Ascending aorta (tissue), 2 donors: ENCODE results near the gene GSDMA. TPM values are rescaled to one million over a fixed set of nuclear protein-coding genes. Genes with fewer than 3 reads are reported as not detected.
A peak's percentile ranks its signal among the peaks of the same experiment; 100 is the strongest.

Experiments used
- DNase-seq, 2 donors: peaks; one replicate each; pipeline ENCODE4 v3.0.0-alpha.2; 2019; ENCODE audit warnings: low spot score in 2 of 2
- H3K27ac ChIP-seq, 2 donors: fragments of 200-600 bp; sonication (generic); one replicate each; pipeline ENCODE4 v1.5.1; 2016 to 2017; ENCODE audit warnings: mild to moderate bottlenecking in 1 of 2
- H3K27me3 ChIP-seq: fragments of 200-600 bp; sonication (generic); one replicate; pipeline ENCODE4 v1.5.1; 2017
- H3K36me3 ChIP-seq, 2 donors: fragments of 200-600 bp; sonication (generic); one replicate each; pipeline ENCODE4 v1.5.1; 2016
- H3K4me1 ChIP-seq, 2 donors: fragments of 200-600 bp; sonication (generic); one replicate each; pipeline ENCODE4 v1.5.1; 2016 to 2017; ENCODE audit warnings: mild to moderate bottlenecking in 1 of 2
- H3K4me3 ChIP-seq, 2 donors: fragments of 200-600 bp; sonication (generic); one replicate each; pipeline ENCODE4 v1.5.1; 2016 to 2017; ENCODE audit warnings: mild to moderate bottlenecking in 1 of 2
- H3K9me3 ChIP-seq, 2 donors: fragments of 200-600 bp; sonication (generic); one replicate each; pipeline ENCODE4 v1.5.1; 2016
- CTCF ChIP-seq, 3 experiments: fragments of 200-600 bp in 2 of 3; fragments of 450-650 bp in 1 of 3; sonication (generic) in 2 of 3; IDR thresholded peaks; one replicate each; pipeline ENCODE4 v1.5.1; 2016 to 2019; ENCODE audit warnings: antibody characterized with exemption in 3 of 3, mild to moderate bottlenecking in 1 of 3, moderate library complexity in 1 of 3
- intact Hi-C: fragments of 100-400 bp; cut with DNase I; formaldehyde crosslinking; loops from one replicate; pipeline ENCODE4 v1.15.1; 2023
- total RNA-seq: library from RNA; depleted of rRNA; stranded (reverse); fragments of >200 nt; gene quantifications from one replicate; pipeline ENCODE4 v1.1.0, GENCODE V29; 2016

GSDMA gene
- total RNA-seq, 1 donor from 2014 or later, result not detected

GRCh38 chr17:39927929-39928857, 34.6 kb upstream of the GSDMA start:
- Histone ChIP-seq H3K27me3 (no peaks in the 10 kb centered on the region), H3K9me3 (no peaks in the 10 kb centered on the region), H3K27ac (peak overlapping the region; percentile 98 to 99), H3K4me3 (peak overlapping the region; percentile 95 to 100), H3K36me3 (peaks cover 9% of the 10 kb centered on the region in 2 donors), H3K4me1 (peaks cover 14 to 32% of the 10 kb centered on the region in 2 donors)
- no peak for TF ChIP-seq CTCF (IDR thresholded peaks at IDR 0.05)
- intact Hi-C loops, result loop anchor here (1.0 to 10.0 kb wide), 5 partner anchors 25 to 1061 kb away; partner anchors contain the start of genes PLXDC1 and PSMD3
- DNase-seq, result peak in 1 of 2 donors; percentile 85

GRCh38 chr17:39928858-39929645, 33.8 kb upstream of the GSDMA start:
- intact Hi-C loops, result loop anchor here (1.0 to 10.0 kb wide), 4 partner anchors 182 to 1062 kb away; partner anchors contain the start of gene PLXDC1
- peaks cover 14 to 36% of the 10 kb centered on the region in 2 donors for H3K4me1 ChIP-seq
- no peak for TF ChIP-seq CTCF (IDR thresholded peaks at IDR 0.05)

GRCh38 chr17:39929646-39930407, 33.0 kb upstream of the GSDMA start:
- Histone ChIP-seq H3K36me3 (no peaks in the 10 kb centered on the region), H3K9me3 (no peaks in the 10 kb centered on the region), H3K4me3 (peak overlapping the region in 1 of 2 donors; percentile 27), H3K27ac (peak overlapping the region; percentile 98 to 99), H3K4me1 (peaks cover 14 to 37% of the 10 kb centered on the region in 2 donors), H3K27me3 (no peaks in the 10 kb centered on the region)
- intact Hi-C loops, result loop anchor here (1.0 to 10.0 kb wide), 4 partner anchors 181 to 1063 kb away; partner anchors contain the start of gene PLXDC1
- no peak for TF ChIP-seq CTCF (IDR thresholded peaks at IDR 0.05)
- DNase-seq, result no peak

More at GRCh38 chr17:39928858-39929645, 33.8 kb upstream of the GSDMA start:
- Histone ChIP-seq H3K9me3 (no peaks in the 10 kb centered on the region), H3K27ac (peak overlapping the region; percentile 98 to 99), H3K36me3 (peaks cover under 1% of the 10 kb centered on the region in 2 donors), H3K27me3 (no peaks in the 10 kb centered on the region), H3K4me3 (peak overlapping the region; percentile 95 to 100)
- no peak for DNase-seq

- TF ChIP-seq CTCF (IDR thresholded peaks at IDR 0.05), result no peak
- Histone ChIP-seq H3K36me3 (no peaks in the 10 kb centered on the region), H3K9me3 (no peaks in the 10 kb centered on the region), H3K27ac (no peak overlapping the region), H3K4me1 (peaks cover under 1 to 15% of the 10 kb centered on the region in 2 donors), H3K27me3 (no peaks in the 10 kb centered on the region), H3K4me3 (no peak overlapping the region)
- intact Hi-C loops, result no loop called here
- no peak for DNase-seq
Observed at GRCh38 chr17:39933912-39934311, 28.9 kb upstream of the GSDMA start.

- H3K4me3 ChIP-seq, result no peak overlapping the region
- H3K27me3 ChIP-seq, result no peaks in the 10 kb centered on the region
- H3K4me1 ChIP-seq, result peaks cover 0 to 14% of the 10 kb centered on the region in 2 donors
- DNase-seq, result no peak
- intact Hi-C loops, result no loop called here
- H3K36me3 ChIP-seq, result no peaks in the 10 kb centered on the region
- no peak overlapping the region for H3K27ac ChIP-seq
- TF ChIP-seq CTCF (IDR thresholded peaks at IDR 0.05), result no peak
- H3K9me3 ChIP-seq, result no peaks in the 10 kb centered on the region
Observed at GRCh38 chr17:39934324-39934723, 28.5 kb upstream of the GSDMA start.
